Hippocampal formation (tissue), 2 donors: ENCODE results near the gene SDR42E2.
A peak's percentile ranks its signal among the peaks of the same experiment; 100 is the strongest.
"Not testable (repeated sequence)": the region's sequence is repeated elsewhere in the genome, so short reads cannot be mapped to it uniquely, and the experiment has no call there.

Experiments
- DNase-seq, 2 donors: peaks; one replicate each; lab custom pipeline; 2025; lab: John Stamatoyannopoulos, UW

Gene SDR42E2

DNA sequence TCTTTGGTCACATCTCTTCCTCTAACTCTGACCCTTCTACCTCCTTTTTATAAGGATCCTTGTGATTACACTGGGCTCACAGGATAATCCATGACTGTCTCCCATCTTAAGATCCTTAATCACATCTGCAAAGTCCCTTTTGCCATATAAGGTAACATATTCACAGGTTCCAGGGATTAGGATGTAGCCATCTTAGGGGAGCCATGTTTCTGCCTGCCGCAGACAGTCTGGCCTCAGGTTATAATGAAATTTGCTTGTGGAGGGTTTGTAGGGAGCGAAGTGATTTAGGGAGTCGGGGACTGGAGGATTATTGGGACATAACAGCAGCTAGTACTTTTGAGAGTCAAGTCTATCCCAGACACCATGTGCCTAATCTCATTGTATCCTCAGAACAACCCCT lies 51.5 kb downstream of the SDR42E2 start:
- no peak for DNase-seq

GRCh38 chr16:22214402-22214801 lies 52.1 kb downstream of the SDR42E2 start:
- no peak for DNase-seq

DNA sequence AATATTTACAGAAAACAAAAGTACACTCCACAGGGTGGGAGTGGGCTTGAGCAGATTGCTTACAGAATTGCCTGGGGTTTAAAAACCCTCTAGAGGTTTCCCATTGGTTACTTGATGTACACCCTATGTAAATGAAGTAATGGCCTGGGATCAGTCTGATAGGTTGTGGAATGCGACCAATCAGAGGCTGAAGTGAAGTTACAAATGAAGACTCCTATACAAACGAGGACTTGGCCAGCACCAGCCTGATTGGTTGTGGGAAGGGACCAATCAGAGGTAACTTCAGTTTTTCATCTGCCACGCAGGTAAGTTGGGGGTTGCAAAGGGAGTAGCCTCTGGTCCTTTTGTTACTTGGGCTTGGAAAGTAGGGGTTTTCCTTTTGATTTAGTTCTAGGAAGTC lies 52.6 kb downstream of the SDR42E2 start:
- DNase-seq, result no peak

GRCh38 chr16:22216191-22216831 lies 54.0 kb downstream of the SDR42E2 start:
- no peak for DNase-seq

DNA sequence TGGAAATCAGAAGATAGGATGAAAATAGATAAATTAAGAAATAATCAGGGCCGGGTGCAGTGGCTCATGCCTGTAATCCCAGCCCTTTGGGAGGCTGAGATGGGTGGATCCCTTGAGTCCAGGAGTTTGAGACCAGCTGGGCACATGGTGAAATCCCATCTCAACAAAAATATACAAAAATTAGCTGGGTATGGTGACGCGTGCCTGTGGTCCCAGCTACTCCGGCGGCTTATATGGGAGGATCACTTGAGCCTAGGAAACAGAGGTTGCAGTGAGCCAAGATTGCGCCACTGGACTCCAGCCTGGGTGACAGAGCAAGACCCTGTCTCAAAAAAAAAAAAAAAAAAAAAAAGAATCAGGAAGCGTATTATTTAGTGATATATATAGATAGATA lies 54.5 kb downstream of the SDR42E2 start:
- not testable (repeated sequence) for DNase-seq

DNA sequence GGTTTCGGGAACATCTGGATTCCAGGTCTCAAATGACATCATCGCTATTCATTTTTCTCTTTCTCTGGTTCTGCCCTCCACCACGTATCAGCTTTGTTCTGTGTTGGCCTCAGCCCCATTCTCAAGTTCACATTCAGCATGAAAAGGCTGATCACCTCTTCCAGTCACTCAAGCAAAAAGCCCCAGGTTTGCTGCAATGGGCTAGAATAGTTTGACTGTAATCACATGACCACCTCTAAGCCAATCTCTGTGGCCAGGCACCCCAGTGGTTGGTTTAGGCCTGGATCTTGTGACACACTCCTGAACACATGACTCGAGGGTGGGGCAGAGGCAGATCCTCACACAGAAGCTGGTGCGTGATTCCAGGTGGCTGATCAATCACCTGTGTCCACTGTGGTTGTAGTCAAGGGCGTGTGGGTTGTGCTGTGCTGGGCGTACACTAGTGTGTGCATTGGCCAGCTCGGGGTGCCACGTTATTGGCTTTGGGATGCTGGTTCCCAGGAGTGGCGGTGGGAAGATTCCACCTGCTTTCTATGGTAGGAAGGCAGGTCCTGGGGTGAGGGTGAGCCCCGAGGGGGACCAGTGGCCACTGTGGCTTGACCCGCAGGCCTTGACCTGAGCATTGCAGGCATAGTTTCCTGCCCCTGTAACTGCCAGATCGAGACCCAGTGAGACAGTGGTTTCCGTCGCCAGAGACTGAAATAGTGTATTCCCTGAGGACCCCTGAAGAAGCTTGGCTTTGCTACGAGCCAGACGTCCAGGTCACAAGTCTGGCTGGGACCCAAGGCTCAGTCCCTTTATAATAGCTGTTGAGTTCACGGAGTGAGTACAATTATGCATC lies 55.8 kb downstream of the SDR42E2 start:
- DNase-seq, result no peak

DNA sequence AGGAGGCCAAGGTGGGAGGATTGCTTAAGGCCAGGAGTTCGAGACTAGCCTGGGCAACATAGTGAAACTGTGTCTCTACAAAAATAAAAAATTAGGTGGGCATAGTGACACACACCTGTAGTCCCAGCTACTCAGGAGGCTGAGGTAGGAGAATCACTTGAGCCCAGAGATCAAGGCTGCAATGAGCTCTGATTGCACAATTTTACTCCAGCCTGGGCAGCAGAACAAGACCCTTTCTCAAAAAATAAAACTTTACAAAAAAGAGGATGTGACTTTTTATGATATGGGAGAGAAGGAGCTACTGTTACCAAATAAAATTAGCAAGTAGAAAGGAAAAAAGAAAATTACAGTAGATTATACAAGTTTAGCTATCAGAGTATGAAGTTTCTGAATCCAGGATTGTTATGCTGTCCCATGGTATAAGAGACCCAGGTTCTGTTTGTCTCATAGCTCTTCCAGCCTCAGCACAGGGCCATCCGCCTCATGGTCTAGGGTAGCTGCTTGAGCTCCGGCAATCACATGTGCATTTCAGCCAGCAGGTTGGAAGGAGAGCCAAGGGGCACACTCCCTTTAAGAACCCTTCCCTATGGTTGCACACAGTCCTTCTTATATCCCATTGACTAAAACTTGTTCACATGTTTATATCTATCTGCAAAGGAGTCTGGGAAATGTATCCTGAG lies 57.2 kb downstream of the SDR42E2 start:
- DNase-seq, result no peak

DNA sequence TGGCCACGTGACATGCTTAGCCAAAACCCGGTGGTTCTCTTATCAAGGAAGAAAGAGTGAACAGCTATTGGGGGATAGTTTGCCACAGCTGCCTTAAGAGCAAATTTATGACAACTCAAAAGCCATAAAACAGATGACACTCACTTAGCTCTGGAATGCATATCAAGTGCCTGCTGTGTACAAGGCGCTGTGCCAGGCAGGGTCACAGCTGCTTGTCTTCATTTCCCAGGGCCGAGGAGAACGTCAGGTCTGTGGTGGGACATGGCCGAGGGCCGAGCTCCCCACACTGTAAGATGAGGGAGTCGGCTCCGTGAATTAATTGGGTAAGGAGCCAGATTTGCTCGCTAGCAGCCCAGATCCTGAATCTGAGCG lies 57.7 kb downstream of the SDR42E2 start:
- DNase-seq, result no peak

DNA sequence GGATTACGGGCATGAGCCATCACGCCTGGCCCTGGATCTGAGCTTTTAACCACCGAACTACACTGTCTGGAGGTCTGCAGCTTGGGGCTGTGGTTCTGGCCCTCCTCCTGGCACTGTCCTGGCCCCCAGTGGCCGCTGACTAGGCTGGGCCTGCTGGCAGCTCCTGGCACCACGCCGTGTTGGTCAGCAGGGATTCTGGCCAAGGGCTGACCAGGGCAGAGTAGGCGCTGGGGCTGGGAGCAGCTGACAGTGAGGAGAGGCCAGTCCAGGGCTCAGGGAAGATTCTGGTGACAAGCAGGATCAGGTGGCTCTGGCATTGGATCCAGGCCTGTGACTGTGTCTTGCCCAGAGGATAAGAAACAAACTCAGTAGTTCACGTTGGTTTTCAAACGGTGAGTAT lies 58.4 kb downstream of the SDR42E2 start:
- peak; percentile 23 to 53 for DNase-seq

DNA sequence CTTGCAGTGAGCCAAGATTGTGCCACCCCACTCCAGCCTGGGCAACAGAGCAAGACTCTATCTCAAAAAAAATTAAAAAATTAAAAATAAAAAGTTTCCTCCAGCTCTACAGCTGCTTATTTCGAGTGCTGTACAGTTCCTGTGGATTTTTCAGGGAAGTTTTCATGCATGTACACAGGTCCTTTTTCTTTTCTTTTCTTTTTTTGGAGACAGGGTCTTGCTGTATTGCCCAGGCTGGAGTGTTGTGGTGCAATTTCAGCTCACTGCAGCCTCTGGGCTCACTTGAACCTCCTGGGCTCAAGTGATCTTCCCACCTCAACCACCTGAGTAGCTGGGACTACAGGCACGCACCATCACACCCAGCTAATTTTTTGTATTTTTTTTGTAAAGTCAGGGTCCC lies 59.7 kb downstream of the SDR42E2 start:
- no peak for DNase-seq

- no peak for DNase-seq
Observed at GRCh38 chr16:22222998-22223397, 60.7 kb downstream of the SDR42E2 start.

DNA sequence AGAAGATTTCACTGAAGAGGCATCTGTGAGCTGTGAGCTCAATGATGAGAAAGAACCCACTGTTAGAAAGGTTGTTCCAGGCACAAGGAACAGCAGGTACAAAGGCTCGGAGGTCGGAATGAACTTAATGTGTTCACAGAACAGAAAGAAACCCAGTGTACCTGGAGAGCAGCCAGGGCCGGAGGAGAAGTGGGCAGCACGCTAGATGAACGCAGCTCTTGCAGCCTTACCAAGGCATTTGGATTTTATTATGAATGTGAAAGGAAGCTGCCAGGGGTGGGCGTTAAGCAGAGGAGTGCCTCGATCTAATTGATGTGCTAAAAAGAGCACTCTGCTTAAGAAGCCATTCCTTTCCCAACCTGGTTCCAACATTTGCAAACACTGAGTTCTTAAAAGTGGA lies 62.8 kb downstream of the SDR42E2 start:
- peak; percentile 7 to 34 for DNase-seq

DNA sequence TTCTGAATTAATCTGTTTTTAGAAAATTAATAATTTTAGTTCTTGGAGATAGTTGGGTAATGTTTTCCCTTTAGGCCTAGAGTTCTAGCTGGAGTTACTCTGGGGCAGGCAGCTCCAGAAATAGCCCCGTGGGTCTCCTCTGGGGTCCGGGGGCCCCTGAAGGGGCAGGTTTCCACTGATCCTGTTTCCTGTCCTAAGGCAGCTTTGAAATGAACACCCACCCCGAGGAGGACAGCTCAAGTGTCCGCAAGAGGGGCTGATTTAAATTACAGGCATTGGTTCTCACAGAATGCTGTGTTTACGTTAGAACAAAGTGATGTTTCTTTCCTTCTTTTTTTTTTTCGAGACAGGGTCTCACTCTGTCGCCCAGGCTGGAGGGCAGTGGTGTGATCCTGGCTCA lies 67.6 kb downstream of the SDR42E2 start:
- no peak for DNase-seq

- DNase-seq, result no peak
Observed at GRCh38 chr16:22232277-22233036, 70.2 kb downstream of the SDR42E2 start.

GRCh38 chr16:22233037-22233372 lies 70.7 kb downstream of the SDR42E2 start:
- DNase-seq, result no peak

DNA sequence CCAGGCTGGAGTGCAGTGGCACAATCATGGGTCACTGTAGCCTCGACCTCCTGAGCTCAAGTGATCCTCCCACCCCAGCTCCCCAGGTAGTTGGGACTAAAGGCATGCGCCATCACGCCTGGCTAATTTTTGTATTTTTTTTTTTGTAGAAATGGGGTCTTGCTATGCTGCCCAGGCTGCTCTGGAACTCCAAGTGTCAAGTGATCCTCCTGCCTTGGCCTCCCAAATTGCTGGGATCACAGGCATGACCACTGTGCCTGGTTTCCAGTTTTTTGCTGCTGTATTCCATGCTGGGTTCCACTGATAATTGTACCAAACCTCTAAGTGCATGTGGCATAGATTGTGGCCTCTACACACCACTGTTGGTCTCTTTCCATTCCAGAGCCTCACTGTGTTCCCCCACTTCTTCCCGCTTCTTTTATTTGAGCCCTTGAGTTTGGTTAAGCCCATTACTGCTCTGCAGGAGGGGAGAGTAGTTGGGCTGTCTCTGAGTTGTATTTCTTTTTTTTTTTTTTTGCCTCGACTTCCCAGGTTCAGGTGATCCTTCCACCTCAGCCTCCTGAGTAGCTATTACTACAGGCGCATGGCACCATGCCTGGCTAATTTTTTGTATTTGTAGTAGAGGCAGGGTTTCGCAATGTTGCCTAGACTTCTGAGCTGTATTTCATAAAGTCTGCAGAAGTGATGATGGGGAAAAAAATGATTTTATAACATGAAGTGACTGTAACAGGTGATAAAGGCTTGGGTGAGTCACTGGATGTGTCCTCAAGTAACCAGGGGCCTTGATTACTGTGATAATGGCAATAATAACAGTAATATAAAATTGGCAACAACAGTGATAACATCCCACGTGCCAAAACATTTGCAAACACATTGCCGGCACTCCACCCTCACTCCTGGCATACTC lies 73.8 kb downstream of the SDR42E2 start:
- DNase-seq, result no peak

DNA sequence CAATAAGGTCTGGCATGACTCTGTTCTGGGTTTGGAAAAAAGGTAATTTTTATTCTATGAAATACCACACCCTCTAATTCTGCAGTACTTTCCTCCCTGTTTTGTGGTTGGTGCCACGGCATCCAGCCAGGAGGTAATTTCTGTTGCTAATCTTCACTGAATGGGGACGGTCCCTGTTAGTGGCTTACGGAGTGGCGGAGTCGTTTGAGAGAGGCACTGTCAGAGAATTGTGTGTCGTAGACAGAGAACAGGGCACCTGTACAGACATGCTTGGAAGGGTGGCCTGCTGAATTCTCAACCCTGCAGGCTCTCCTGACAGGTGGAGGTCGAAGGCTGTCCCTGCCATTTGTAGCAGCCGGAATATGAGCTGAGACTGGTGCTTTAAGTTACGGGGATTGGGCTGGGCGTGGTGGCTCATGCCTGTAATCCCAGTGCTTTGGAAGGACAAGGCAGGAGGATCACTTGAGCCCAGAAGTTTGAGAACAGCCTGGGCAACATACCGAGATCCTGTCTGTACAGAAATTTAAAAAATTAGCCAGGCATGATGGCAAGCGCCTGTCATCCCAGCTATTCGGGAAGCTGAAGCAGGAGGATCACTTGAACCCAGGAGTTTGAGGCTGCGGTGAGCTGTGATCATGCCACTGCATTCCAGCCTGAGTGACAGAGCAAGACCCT lies 77.0 kb downstream of the SDR42E2 start:
- no peak for DNase-seq

- no peak for DNase-seq
Observed at GRCh38 chr16:22240023-22240710, 77.9 kb downstream of the SDR42E2 start.
